PC-9 (cell line): ENCODE data around the gene LYRM7.

ENCODE experiments used
- CTCF ChIP-seq: fragments of 200-600 bp; sonication (generic); conservative IDR thresholded peaks from 2 replicates; pipeline ENCODE4 v1.6.1; 2017; ENCODE audit warnings: mixed run types, antibody characterized with exemption, mild to moderate bottlenecking, moderate library complexity
- EZH2 ChIP-seq: fragments of 200-600 bp; sonication (generic); IDR thresholded peaks from 2 replicates; pipeline ENCODE4 v1.8.0; 2017; ENCODE audit warnings: antibody characterized with exemption, low read depth

DNA sequence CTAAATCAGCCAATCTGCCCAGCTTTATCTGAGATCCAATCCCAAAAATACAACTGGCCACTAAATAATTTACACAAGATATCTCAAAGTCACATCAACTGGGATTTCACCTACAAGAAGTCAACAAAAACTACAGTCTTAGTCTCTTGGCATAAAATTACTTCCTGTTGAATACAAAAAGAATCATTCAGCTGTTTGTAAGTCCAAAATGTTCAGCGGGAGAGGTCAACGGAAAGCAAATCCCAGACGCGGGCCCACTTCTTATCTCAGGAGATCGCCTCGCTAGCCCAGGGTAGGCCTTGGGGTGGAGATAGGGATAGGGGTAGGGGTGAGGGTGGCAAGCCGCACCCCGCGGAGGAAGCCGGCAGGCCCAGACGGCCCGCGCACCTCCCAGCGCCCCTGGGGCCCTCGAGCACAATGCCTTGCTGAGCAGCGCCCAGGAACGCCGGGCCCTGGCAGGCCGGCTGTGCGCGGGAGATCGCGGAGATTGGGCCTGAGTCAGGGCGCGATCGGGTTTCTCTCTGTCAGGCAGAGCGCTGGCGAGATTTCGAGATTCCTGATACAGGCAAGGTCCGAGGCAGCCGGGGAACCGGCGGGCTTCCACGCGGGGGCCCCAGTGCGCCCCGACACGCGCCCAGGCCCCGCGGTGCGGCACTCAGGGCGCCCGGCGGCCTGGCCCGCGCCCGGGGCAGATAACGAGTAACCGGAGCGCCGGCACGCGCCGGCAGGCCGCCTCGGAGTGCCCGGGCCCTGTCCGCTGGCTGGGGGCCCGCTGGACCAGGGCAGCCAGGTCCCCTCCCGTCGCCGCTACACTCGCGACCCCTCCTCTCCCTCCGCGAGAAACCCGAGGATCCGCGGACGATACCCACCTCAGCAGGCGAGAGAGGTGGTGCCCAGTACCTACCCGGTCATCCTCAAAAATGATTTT lies 6.3 kb upstream of the LYRM7 start:
- TF ChIP-seq CTCF = peak; percentile 22; the same call in 1 of the 2 replicates
- no peak for TF ChIP-seq EZH2
